Placental epithelial cell (primary cell): Measurements from ENCODE around the gene EPHA4. TPM values are rescaled to one million over a fixed set of nuclear protein-coding genes. Genes with fewer than 3 reads are reported as not detected.

Source experiments
- total RNA-seq: library from RNA; depleted of rRNA; stranded (reverse); fragments of >200 nt; gene quantifications from 2 replicates; pipeline ENCODE4 v1.2.3, GENCODE V29; 2012

EPHA4 gene
- 11.0 and 20.6 TPM in 2 replicates for total RNA-seq

DNA sequence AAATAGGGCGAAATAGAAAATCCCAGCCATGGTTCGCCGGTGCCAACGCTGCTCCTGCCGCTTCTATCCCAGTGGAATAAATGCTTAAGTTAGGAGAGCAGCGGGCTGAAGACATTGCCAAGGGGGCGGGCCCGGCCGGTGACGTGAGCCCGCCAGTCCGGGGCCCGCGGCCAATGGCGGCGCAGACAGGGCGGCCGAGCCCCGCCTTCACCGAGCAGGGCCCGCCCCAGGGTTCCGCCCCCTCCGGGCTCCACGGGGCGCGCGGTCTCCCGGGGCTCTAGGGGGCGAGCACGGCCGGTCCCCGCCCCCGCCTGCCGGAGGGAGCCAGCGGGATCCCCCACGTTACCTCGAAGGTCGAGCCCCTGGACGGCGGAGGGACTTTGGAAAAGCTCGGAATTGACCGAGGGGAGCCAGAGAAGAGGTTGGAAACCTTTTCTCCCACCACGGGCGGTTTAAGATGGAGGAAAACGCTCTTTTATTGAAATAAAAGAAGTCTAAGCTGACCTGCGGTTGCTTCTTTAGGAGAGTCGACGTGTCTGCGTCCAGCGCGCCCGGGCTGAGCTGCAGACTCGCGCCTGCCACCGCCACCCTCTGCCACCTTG is at the start of gene EPHA4:
EPHA4 (minus strand) TSS at position 86 of the 602 bp plus-strand sequence; CDS start at position 30, 56 bp downstream.

